Measurements from ENCODE around the gene CD248. TPM values are rescaled to one million over a fixed set of nuclear protein-coding genes. Genes with fewer than 3 reads are reported as not detected.

Gene CD248, protein sequence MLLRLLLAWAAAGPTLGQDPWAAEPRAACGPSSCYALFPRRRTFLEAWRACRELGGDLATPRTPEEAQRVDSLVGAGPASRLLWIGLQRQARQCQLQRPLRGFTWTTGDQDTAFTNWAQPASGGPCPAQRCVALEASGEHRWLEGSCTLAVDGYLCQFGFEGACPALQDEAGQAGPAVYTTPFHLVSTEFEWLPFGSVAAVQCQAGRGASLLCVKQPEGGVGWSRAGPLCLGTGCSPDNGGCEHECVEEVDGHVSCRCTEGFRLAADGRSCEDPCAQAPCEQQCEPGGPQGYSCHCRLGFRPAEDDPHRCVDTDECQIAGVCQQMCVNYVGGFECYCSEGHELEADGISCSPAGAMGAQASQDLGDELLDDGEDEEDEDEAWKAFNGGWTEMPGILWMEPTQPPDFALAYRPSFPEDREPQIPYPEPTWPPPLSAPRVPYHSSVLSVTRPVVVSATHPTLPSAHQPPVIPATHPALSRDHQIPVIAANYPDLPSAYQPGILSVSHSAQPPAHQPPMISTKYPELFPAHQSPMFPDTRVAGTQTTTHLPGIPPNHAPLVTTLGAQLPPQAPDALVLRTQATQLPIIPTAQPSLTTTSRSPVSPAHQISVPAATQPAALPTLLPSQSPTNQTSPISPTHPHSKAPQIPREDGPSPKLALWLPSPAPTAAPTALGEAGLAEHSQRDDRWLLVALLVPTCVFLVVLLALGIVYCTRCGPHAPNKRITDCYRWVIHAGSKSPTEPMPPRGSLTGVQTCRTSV
- not detected in 2 replicates for total RNA-seq (2021)
- not detected for Bru-seq, nascent RNA
- BruChase-seq, experiment 1, labeled RNA remaining after a 2-hour chase = not detected
- BruChase-seq, experiment 2, labeled RNA remaining after a 6-hour chase = not detected
- long read RNA-seq = 0 reads

- no peak within 1 kb of the TSS for H2AFZ ChIP-seq
- intact Hi-C loops (cut with micrococcal nuclease; ENCODE audit: unreplicated experiment) = no loop called here
- TF ChIP-seq CTCF (conservative IDR thresholded peaks at IDR 0.05) (no peak), EZH2 (IDR thresholded peaks at IDR 0.05; ENCODE audit: low read depth) (no peak)
- no peaks in the 10 kb centered on the region for H3K36me3 ChIP-seq (ENCODE audit: low read depth)
- peaks cover 8% of the 10 kb centered on the region; the same call in 1 of the 2 replicates for H3K27me3 ChIP-seq (ENCODE audit: insufficient read depth, low read depth)
- H3K9me3 ChIP-seq (ENCODE audit: insufficient read depth, low read depth) = peaks cover 13% of the 10 kb centered on the region; the same call in 1 of the 2 replicates
- peaks cover 9% of the 10 kb centered on the region; the same call in 1 of the 2 replicates for H3F3A ChIP-seq (ENCODE audit: insufficient read depth, low read depth)
- H3K79me2 ChIP-seq (ENCODE audit: low read depth) = no peaks in the 10 kb centered on the region
- peaks cover 16% of the 10 kb centered on the region for H3K4me1 ChIP-seq (replicated peaks; ENCODE audit: insufficient read depth)
- no peak within 1 kb of the TSS for H3K27ac ChIP-seq
- H4K20me1 ChIP-seq (ENCODE audit: insufficient read depth) = no peaks in the 10 kb centered on the region
- no peaks in the 10 kb centered on the region for H3K9me2 ChIP-seq (ENCODE audit: insufficient read depth)
- no peak within 1 kb of the TSS for H3K4me2 ChIP-seq
- POLR2A ChIA-PET (ENCODE audit: unreplicated experiment) = no interaction called here
- DNase-seq = no peak
- BruUV-seq (replicated peaks) = no TSS peak
- CTCF ChIA-PET = no interaction called here
- no peak within 1 kb of the TSS for H3K4me3 ChIP-seq
Measured at GRCh38 chr11:66316849-66317251, at the start of gene CD248. CD248 (minus strand) TSS chr11:66317044; CDS start chr11:66317027, 17 bp downstream.

DNA sequence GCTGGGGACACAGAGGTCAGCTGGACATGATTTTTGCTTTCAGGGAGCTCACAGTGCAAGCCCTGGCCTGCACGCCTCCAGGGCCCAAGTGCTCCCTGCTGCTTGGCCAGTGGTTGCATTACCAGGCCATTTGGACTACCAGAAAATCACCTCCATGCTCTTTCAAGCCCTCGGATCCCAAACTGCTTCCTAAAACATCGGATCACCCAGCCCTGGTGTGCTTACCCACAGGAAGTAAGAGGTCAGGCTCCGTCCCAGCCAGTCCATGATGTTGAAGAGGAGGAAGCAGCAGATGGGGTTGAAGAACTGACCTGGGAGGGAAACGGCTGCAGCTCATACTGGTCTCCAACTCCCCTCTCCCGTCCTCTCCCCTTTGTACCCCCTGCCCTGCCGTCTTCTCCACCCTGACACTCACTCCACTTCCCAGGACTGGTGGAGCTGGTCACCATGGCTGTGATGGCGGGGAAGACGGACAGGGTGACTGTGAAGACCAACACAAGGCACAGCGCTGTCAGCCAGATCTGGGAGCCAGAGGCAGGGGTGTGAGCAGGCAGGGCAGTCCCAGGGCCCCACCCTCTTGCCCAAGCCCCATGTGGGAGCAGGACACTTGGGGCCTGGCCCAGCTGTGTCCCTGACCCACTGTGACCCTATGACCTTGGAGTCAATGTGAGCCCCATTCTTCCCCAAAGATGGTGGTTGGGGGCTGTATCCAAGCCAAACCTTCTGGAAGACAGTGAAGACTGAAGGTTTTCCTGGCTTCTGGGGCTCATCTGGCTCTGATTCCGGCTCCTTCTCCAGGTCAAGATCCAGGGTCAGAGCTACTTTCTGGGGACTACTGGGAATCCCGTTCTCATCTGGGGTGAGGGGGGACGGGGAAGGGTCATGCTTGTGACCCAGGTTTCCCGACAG, 49.1 kb upstream of the CD248 start:
- Histone ChIP-seq H2AFZ (no peak overlapping the region), H3K4me3 (no peak overlapping the region), H3K79me2 (ENCODE audit: low read depth) (peaks cover 29% of the 10 kb centered on the region), H3F3A (ENCODE audit: insufficient read depth, low read depth) (peaks cover 71% of the 10 kb centered on the region), H3K9me2 (ENCODE audit: insufficient read depth) (no peaks in the 10 kb centered on the region), H3K27ac (no peak overlapping the region), H3K36me3 (ENCODE audit: low read depth) (peaks cover 32% of the 10 kb centered on the region), H3K4me2 (no peak overlapping the region), H3K9me3 (ENCODE audit: insufficient read depth, low read depth) (no peaks in the 10 kb centered on the region), H3K27me3 (ENCODE audit: insufficient read depth, low read depth) (no peaks in the 10 kb centered on the region), H3K4me1 (replicated peaks; ENCODE audit: insufficient read depth) (peaks cover 10% of the 10 kb centered on the region), H4K20me1 (ENCODE audit: insufficient read depth) (peaks cover 51% of the 10 kb centered on the region)
- no peak for TF ChIP-seq CTCF (conservative IDR thresholded peaks at IDR 0.05)
- TF ChIP-seq EZH2 (IDR thresholded peaks at IDR 0.05; ENCODE audit: low read depth) = no peak
- ChIA-PET POLR2A (ENCODE audit: unreplicated experiment) (no interaction called here), CTCF (no interaction called here)
- no TSS peak for BruUV-seq (replicated peaks)
- no peak for DNase-seq
- intact Hi-C loops (cut with micrococcal nuclease; ENCODE audit: unreplicated experiment) = no loop called here

- DNase-seq = no peak
- Histone ChIP-seq H4K20me1 (ENCODE audit: insufficient read depth) (peaks cover 49% of the 10 kb centered on the region), H3F3A (ENCODE audit: insufficient read depth, low read depth) (peaks cover 71% of the 10 kb centered on the region), H3K79me2 (ENCODE audit: low read depth) (peaks cover 21% of the 10 kb centered on the region), H2AFZ (no peak overlapping the region), H3K27ac (no peak overlapping the region), H3K4me1 (replicated peaks; ENCODE audit: insufficient read depth) (peaks cover 9% of the 10 kb centered on the region), H3K4me2 (no peak overlapping the region), H3K9me2 (ENCODE audit: insufficient read depth) (no peaks in the 10 kb centered on the region), H3K27me3 (ENCODE audit: insufficient read depth, low read depth) (no peaks in the 10 kb centered on the region), H3K36me3 (ENCODE audit: low read depth) (peaks cover 32% of the 10 kb centered on the region), H3K4me3 (no peak overlapping the region), H3K9me3 (ENCODE audit: insufficient read depth, low read depth) (no peaks in the 10 kb centered on the region)
- ChIA-PET CTCF (interaction anchor here (0.6 kb wide), 1 partner anchor 37 kb away, joined by 4 read pairs; no protein-coding TSS in a partner anchor), POLR2A (ENCODE audit: unreplicated experiment) (no interaction called here)
- no TSS peak for BruUV-seq (replicated peaks)
- intact Hi-C loops (cut with micrococcal nuclease; ENCODE audit: unreplicated experiment) = no loop called here
- no peak for TF ChIP-seq CTCF (conservative IDR thresholded peaks at IDR 0.05)
- TF ChIP-seq EZH2 (IDR thresholded peaks at IDR 0.05; ENCODE audit: low read depth) = no peak
Measured at GRCh38 chr11:66365166-66365565, 48.3 kb upstream of the CD248 start.
